Activated naive CD4-positive, alpha-beta T cell treated with anti-CD3 and anti-CD28 coated beads for 36 hours (primary cell): Measurements from ENCODE around the gene DDX42. TPM values are rescaled to one million over a fixed set of nuclear protein-coding genes. Genes with fewer than 3 reads are reported as not detected.
"Not testable (repeated sequence)": the region's sequence is repeated elsewhere in the genome, so short reads cannot be mapped to it uniquely, and the experiment has no call there.

Source experiments
- CTCF ChIA-PET: fragments of 350-600 bp; sonication (Branson Sonifier 250); formaldehyde crosslinking; loops from one replicate; lab custom pipeline; 2021; ENCODE audit warnings: antibody characterized with exemption; lab: Charles Lee
- DNase-seq: peaks from one replicate; pipeline ENCODE4 v3.0.0-alpha.2; 2020
- H3K27ac Mint-ChIP-seq: one replicate; pipeline ENCODE4 v1.8.0; 2021; ENCODE audit warnings: mild to moderate bottlenecking, mixed read lengths
- H3K27me3 Mint-ChIP-seq: one replicate; pipeline ENCODE4 v1.8.0; 2021; ENCODE audit warnings: low read depth, mixed read lengths
- H3K36me3 Mint-ChIP-seq: one replicate; pipeline ENCODE4 v1.8.0; 2021; ENCODE audit warnings: low read depth, mixed read lengths
- H3K4me1 Mint-ChIP-seq: one replicate; pipeline ENCODE4 v1.8.0; 2021; ENCODE audit warnings: low read depth, mixed read lengths
- H3K4me3 Mint-ChIP-seq: one replicate; pipeline ENCODE4 v1.8.0; 2021; ENCODE audit warnings: mild to moderate bottlenecking, moderate library complexity, mixed read lengths
- H3K9me3 Mint-ChIP-seq: one replicate; pipeline ENCODE4 v1.8.0; 2021; ENCODE audit warnings: mixed read lengths
- intact Hi-C: fragments of 100-400 bp; cut with micrococcal nuclease; formaldehyde crosslinking; loops from one replicate; pipeline ENCODE4 v1.15.1; 2023
- total RNA-seq, 2 experiments: library from RNA; stranded (reverse); gene quantifications; one replicate each; pipeline ENCODE4 v1.2.3, GENCODE V29; 2021

DDX42 gene
- total RNA-seq, 2 experiments from 2014 or later, result 91.7 to 92.9 TPM

GRCh38 chr17:63856425-63856824 lies 82.5 kb downstream of the DDX42 start:
- H3K9me3 Mint-ChIP-seq, intact Hi-C loops: not testable (repeated sequence)
- CTCF ChIA-PET, result interaction anchor here (1.6 kb wide), 1 partner anchor 9 kb away, joined by 3 read pairs; no protein-coding TSS in a partner anchor

GRCh38 chr17:63859257-63859656 lies 85.3 kb downstream of the DDX42 start:
- intact Hi-C loops, result no loop called here
- Mint-ChIP-seq H3K9me3 (no peaks in the 10 kb centered on the region), H3K27me3 (no peaks in the 10 kb centered on the region), H3K27ac (no peak overlapping the region), H3K36me3 (no peaks in the 10 kb centered on the region), H3K4me3 (no peak overlapping the region), H3K4me1 (no peaks in the 10 kb centered on the region)
- no peak for DNase-seq
- CTCF ChIA-PET, result interaction anchor here (2.3 to 4.7 kb wide), 3 partner anchors 10 to 30 kb away, joined by 7 to 38 read pairs (median 20); no protein-coding TSS in a partner anchor

More at GRCh38 chr17:63856425-63856824, 82.5 kb downstream of the DDX42 start:
- not testable (repeated sequence) for H3K27ac Mint-ChIP-seq, DNase-seq, H3K27me3 Mint-ChIP-seq, H3K4me1 Mint-ChIP-seq, H3K36me3 Mint-ChIP-seq, H3K4me3 Mint-ChIP-seq

- H3K27me3 Mint-ChIP-seq, intact Hi-C loops, H3K27ac Mint-ChIP-seq, DNase-seq, H3K4me1 Mint-ChIP-seq, H3K36me3 Mint-ChIP-seq, H3K9me3 Mint-ChIP-seq, H3K4me3 Mint-ChIP-seq: not testable (repeated sequence)
- CTCF ChIA-PET, result interaction anchor here (0.7 to 3.5 kb wide), 12 partner anchors 8 to 53 kb away, joined by 3 to 10 read pairs (median 5); partner anchors contain the start of genes CSHL1 and GH2
Observed at GRCh38 chr17:63866625-63867024, 92.7 kb downstream of the DDX42 start.

Other genes with a start within 250 kb of the DDX42 start
- gene DCAF7, start 223.7 kb upstream of the DDX42 start, total RNA-seq, result 100 to 1,000 TPM; 102 to 103 TPM
- gene TACO1, start 173.3 kb upstream of the DDX42 start, total RNA-seq, result 10 to 100 TPM; 27.6 to 28.9 TPM
- gene MAP3K3, start 151.8 kb upstream of the DDX42 start, total RNA-seq, result 10 to 100 TPM; 28.8 to 29.6 TPM
- 100 to 1,000 TPM; 121 TPM for gene LIMD2, start 74.0 kb upstream of the DDX42 start, total RNA-seq
- 10 to 100 TPM; 73.2 to 76.3 TPM for gene STRADA, start 32.4 kb upstream of the DDX42 start, total RNA-seq
- 10 to 100 TPM; 40.5 to 42.1 TPM for gene CCDC47, start 573 bp upstream of the DDX42 start, total RNA-seq
- 100 to 1,000 TPM; 144 to 154 TPM for gene PSMC5, start 53.3 kb downstream of the DDX42 start, total RNA-seq
- gene FTSJ3, start 53.5 kb downstream of the DDX42 start, total RNA-seq, result 10 to 100 TPM; 25.3 to 26.2 TPM
- 100 to 1,000 TPM in 1 of 2 experiments, 10 to 100 TPM in 1; 98.5 to 107 TPM for gene SMARCD2, start 68.5 kb downstream of the DDX42 start, total RNA-seq
- not detected for gene CSH2, start 99.5 kb downstream of the DDX42 start, total RNA-seq
- not detected for gene GH2, start 107.8 kb downstream of the DDX42 start, total RNA-seq
- not detected for gene CSH1, start 122.4 kb downstream of the DDX42 start, total RNA-seq
- gene CSHL1, start 137.1 kb downstream of the DDX42 start, total RNA-seq, result not detected
- gene GH1, start 144.7 kb downstream of the DDX42 start, total RNA-seq, result not detected
- 10 to 100 TPM; 24.2 to 24.3 TPM for gene CD79B, start 158.2 kb downstream of the DDX42 start, total RNA-seq
- under 1 TPM; 0.10 to 0.47 TPM for gene SCN4A, start 198.7 kb downstream of the DDX42 start, total RNA-seq
- gene PRR29, start 224.2 kb downstream of the DDX42 start, total RNA-seq, result under 1 TPM; 0.21 to 0.44 TPM
- gene ICAM2, start 246.5 kb downstream of the DDX42 start, total RNA-seq, result 10 to 100 TPM; 41.6 to 41.9 TPM